H1 (cell line): ENCODE data around the gene TTC6. TPM values are rescaled to one million over a fixed set of nuclear protein-coding genes. Genes with fewer than 3 reads are reported as not detected.

Experiments used
- CTCF ChIA-PET: fragments of 300-600 bp; sonication (Branson Sonifier 250); formaldehyde crosslinking; loops from one replicate; lab custom pipeline; 2021; ENCODE audit not compliant: partially characterized antibody; lab: Charles Lee
- POLR2A ChIA-PET: fragments of 300-600 bp; sonication (Branson Sonifier 250); formaldehyde crosslinking; loops from one replicate; lab custom pipeline; 2021; ENCODE audit warnings: inconsistent platforms; ENCODE audit not compliant: partially characterized antibody; lab: Charles Lee
- DNase-seq, 2 experiments: peaks; one replicate each; pipeline versions ENCODE4 v3.0.0 to v3.0.0-alpha.2; 2010 to 2022; ENCODE audit warnings: low spot score in 2 of 2, low read depth in 1 of 2, mixed read lengths in 1 of 2
- FAIRE-seq: peaks from 2 replicates; lab custom pipeline; 2011; peaks lifted over from hg19 to GRCh38; lab: Jason Lieb, UNC
- H2AFZ ChIP-seq: 2 replicates; pipeline ENCODE4 v1.8.1; 2012; ENCODE audit warnings: low read length, inconsistent platforms
- H2AK5ac ChIP-seq: 2 replicates; pipeline ENCODE4 v1.6.1; 2013; ENCODE audit warnings: low read depth, low read length
- H2BK120ac ChIP-seq: replicated peaks from 2 replicates; pipeline ENCODE3; 2013; ENCODE audit warnings: low read depth, low read length, inconsistent platforms
- H2BK12ac ChIP-seq: 2 replicates; pipeline ENCODE4 v1.6.1; 2013; ENCODE audit warnings: low read depth, low read length
- H2BK15ac ChIP-seq: 2 replicates; pipeline ENCODE4 v1.6.1; 2013; ENCODE audit warnings: low read length
- H2BK20ac ChIP-seq: 2 replicates; pipeline ENCODE4 v1.6.1; 2013; ENCODE audit warnings: low read length
- H2BK5ac ChIP-seq: 2 replicates; pipeline ENCODE4 v1.6.1; 2013; ENCODE audit warnings: low read depth, low read length
- H3K14ac ChIP-seq: 2 replicates; pipeline ENCODE4 v1.6.1; 2013; ENCODE audit warnings: inconsistent platforms; ENCODE audit not compliant: insufficient read length
- H3K18ac ChIP-seq: 2 replicates; pipeline ENCODE4 v1.6.1; 2013; ENCODE audit warnings: low read length; ENCODE audit errors: extremely low read depth
- H3K23ac ChIP-seq: 2 replicates; pipeline ENCODE4 v1.6.1; 2013; ENCODE audit warnings: inconsistent platforms; ENCODE audit not compliant: insufficient read length
- H3K23me2 ChIP-seq: 2 replicates; pipeline ENCODE4 v1.6.1; 2013; ENCODE audit warnings: low read depth, low read length
- H3K27ac ChIP-seq: 2 replicates; pipeline ENCODE4 v1.6.1; 2011; ENCODE audit warnings: low read depth, low read length, inconsistent platforms
- H3K27me3 ChIP-seq, 4 experiments: replicated peaks in 1 of 4; 1 replicate in 1 of 4; 2 replicates in 3 of 4; pipeline versions ENCODE4 v1.6.1 to v1.8.1; 2011 to 2013; ENCODE audit warnings: low read length in 3 of 4, mild to moderate bottlenecking in 3 of 4, inconsistent platforms in 2 of 4, mixed read lengths in 2 of 4, moderate library complexity in 1 of 4; ENCODE audit not compliant: control insufficient read depth in 3 of 4, insufficient read depth in 3 of 4; ENCODE audit errors: extremely low read depth in 1 of 4
- H3K36me3 ChIP-seq, 4 experiments: 2 replicates each; pipeline versions ENCODE4 v1.6.1 to v1.8.1; 2011 to 2013; ENCODE audit warnings: mild to moderate bottlenecking in 4 of 4, low read length in 3 of 4, moderate library complexity in 2 of 4, control low read depth in 1 of 4, inconsistent platforms in 1 of 4; ENCODE audit not compliant: insufficient read depth in 4 of 4, control insufficient read depth in 2 of 4
- H3K4ac ChIP-seq: replicated peaks from 2 replicates; pipeline ENCODE3; 2013; ENCODE audit warnings: low read length, low read depth, mixed read lengths, inconsistent platforms; ENCODE audit not compliant: insufficient read length
- H3K4me1 ChIP-seq, 4 experiments: replicated peaks in 1 of 4; 1 replicate in 1 of 4; 2 replicates in 3 of 4; pipeline versions ENCODE4 v1.6.1 to v1.8.1; 2011 to 2013; ENCODE audit warnings: low read length in 3 of 4, inconsistent platforms in 2 of 4, mixed read lengths in 1 of 4; ENCODE audit not compliant: insufficient read depth in 4 of 4, control insufficient read depth in 3 of 4
- H3K4me2 ChIP-seq, 2 experiments: 2 replicates each; pipeline versions ENCODE4 v1.6.1 to v1.8.1; 2011 to 2013; ENCODE audit warnings: low read depth in 2 of 2, low read length in 2 of 2, control low read depth in 1 of 2, inconsistent platforms in 1 of 2, mild to moderate bottlenecking in 1 of 2; ENCODE audit not compliant: insufficient read depth in 1 of 2
- H3K4me3 ChIP-seq, 4 experiments: fragments of 200-600, 300-600 bp in 1 of 4; sonication (generic), shearing (Covaris generic), sonication (Bioruptor Twin) in 1 of 4; 2 replicates each; pipeline versions ENCODE4 v1.5.1 to v1.8.1; 2011 to 2016; ENCODE audit warnings: low read length in 4 of 4, low read depth in 3 of 4, control low read depth in 2 of 4, inconsistent platforms in 2 of 4, mild to moderate bottlenecking in 2 of 4, mixed read lengths in 1 of 4, moderate library complexity in 1 of 4; ENCODE audit not compliant: insufficient read depth in 2 of 4; ENCODE audit errors: extremely low read depth in 1 of 4
- H3K56ac ChIP-seq: replicated peaks from 2 replicates; pipeline ENCODE3; 2013; ENCODE audit warnings: low read depth, mild to moderate bottlenecking, mixed read lengths, low read length, inconsistent platforms; ENCODE audit not compliant: insufficient read length
- H3K79me1 ChIP-seq: 2 replicates; pipeline ENCODE4 v1.6.1; 2013; ENCODE audit warnings: low read depth, low read length, control low read depth
- H3K79me2 ChIP-seq, 2 experiments: 2 replicates each; pipeline versions ENCODE4 v1.6.1 to v1.8.1; 2012 to 2013; ENCODE audit warnings: low read length in 2 of 2, mild to moderate bottlenecking in 2 of 2, inconsistent platforms in 1 of 2; ENCODE audit not compliant: insufficient read depth in 2 of 2, control insufficient read depth in 1 of 2
- H3K9ac ChIP-seq, 4 experiments: replicated peaks in 1 of 4; 1 replicate in 1 of 4; 2 replicates in 3 of 4; pipeline versions ENCODE4 v1.6.1 to v1.8.1; 2011 to 2013; ENCODE audit warnings: low read depth in 3 of 4, low read length in 3 of 4, control low read depth in 2 of 4, mild to moderate bottlenecking in 2 of 4, moderate library complexity in 2 of 4, inconsistent platforms in 1 of 4; ENCODE audit errors: extremely low read depth in 1 of 4
- H3K9me3 ChIP-seq, 2 experiments: 2 replicates each; pipeline versions ENCODE4 v1.6.1 to v1.8.1; 2012 to 2013; ENCODE audit warnings: mild to moderate bottlenecking in 2 of 2, moderate library complexity in 2 of 2, control low read depth in 1 of 2, inconsistent platforms in 1 of 2, low read depth in 1 of 2, low read length in 1 of 2, mixed read lengths in 1 of 2; ENCODE audit not compliant: insufficient read depth in 2 of 2
- H4K20me1 ChIP-seq, 2 experiments: replicated peaks in 1 of 2; 2 replicates each; pipeline versions ENCODE3 to v1.8.1; 2011 to 2013; ENCODE audit warnings: inconsistent platforms in 2 of 2, low read length in 2 of 2, mild to moderate bottlenecking in 1 of 2; ENCODE audit not compliant: insufficient read depth in 2 of 2, control insufficient read depth in 1 of 2
- H4K5ac ChIP-seq: 2 replicates; pipeline ENCODE4 v1.6.1; 2013; ENCODE audit warnings: low read length, low read depth, mixed read lengths, inconsistent platforms; ENCODE audit not compliant: insufficient read length
- H4K8ac ChIP-seq: 2 replicates; pipeline ENCODE4 v1.8.0; 2013; ENCODE audit warnings: mild to moderate bottlenecking, moderate library complexity, low read length, inconsistent platforms; ENCODE audit not compliant: insufficient read depth; ENCODE audit errors: extremely low read depth
- H4K91ac ChIP-seq: replicated peaks from 2 replicates; pipeline ENCODE3; 2013; ENCODE audit warnings: low read length, mixed read lengths, inconsistent platforms; ENCODE audit not compliant: insufficient read length
- CBX8 ChIP-seq: fragments of 300-800, 300-1000 bp; sonication (generic); IDR thresholded peaks from 2 replicates; pipeline ENCODE4 v1.7.1; 2016; ENCODE audit warnings: low read depth, low read length, borderline replicate concordance
- CEBPB ChIP-seq: IDR thresholded peaks from 2 replicates; pipeline ENCODE4 v1.6.1; 2012; ENCODE audit warnings: low read depth, low read length
- CHD2 ChIP-seq: IDR thresholded peaks from 2 replicates; pipeline ENCODE4 v1.6.1; 2012; ENCODE audit warnings: low read length, improper control_type of control experiment
- GABPA ChIP-seq: IDR thresholded peaks from 2 replicates; pipeline ENCODE4 v1.6.1; 2011; ENCODE audit warnings: mild to moderate bottlenecking, low read length, moderate library complexity, borderline replicate concordance; ENCODE audit not compliant: insufficient read depth
- JUND ChIP-seq: IDR thresholded peaks from 2 replicates; pipeline ENCODE4 v1.6.1; 2011; ENCODE audit warnings: mild to moderate bottlenecking, improper control_type of control experiment, low read length
- POLR2A ChIP-seq, 2 experiments: IDR thresholded peaks; 1 replicate in 1 of 2; 2 replicates in 1 of 2; pipeline ENCODE4 v1.6.1; 2011; ENCODE audit warnings: low read depth in 2 of 2, low read length in 2 of 2, mild to moderate bottlenecking in 2 of 2; ENCODE audit errors: control extremely low read depth in 1 of 2
- SIX5 ChIP-seq: IDR thresholded peaks from 2 replicates; pipeline ENCODE4 v1.6.1; 2011; ENCODE audit warnings: mild to moderate bottlenecking, low read depth, low read length
- TAF7 ChIP-seq: optimal IDR thresholded peaks from 2 replicates; pipeline ENCODE3; 2011; ENCODE audit warnings: low read depth, mild to moderate bottlenecking, inconsistent platforms, low read length, moderate library complexity, borderline replicate concordance
- USF2 ChIP-seq: IDR thresholded peaks from 2 replicates; pipeline ENCODE4 v1.6.1; 2011; ENCODE audit warnings: low read length, improper control_type of control experiment
- WGBS, 2 experiments: shearing (Covaris generic) in 1 of 2; methylation state at CpG; one replicate each; pipeline versions ENCODE4 v1.1.6 to v1.1.7; 2013 to 2015; ENCODE audit warnings: low lambda C conversion rate in 2 of 2, mixed read lengths in 2 of 2, inconsistent platforms in 1 of 2, low coverage in 1 of 2, missing lambda C conversion rate in 1 of 2; ENCODE audit not compliant: insufficient replicate concordance in 2 of 2, insufficient coverage in 1 of 2, insufficient read length in 1 of 2; ENCODE audit errors: extremely low coverage in 1 of 2, missing lambda C conversion rate in 1 of 2; 5-methylcytosine and 5-hydroxymethylcytosine counted together
- polyA plus RNA-seq, 7 experiments: library from polyadenylated mRNA; depleted of rRNA in 3 of 7; stranded (reverse) in 5 of 7; unstranded in 2 of 7; fragments of >200 nt in 5 of 7; fragments of 200-250 nt in 2 of 7; gene quantifications; 1 replicate in 5 of 7; 2 replicates in 1 of 7; 4 replicates in 1 of 7; pipeline versions ENCODE4 v1.2.1 to v1.2.3, GENCODE V29; 2011 to 2013; ENCODE audit warnings: missing spikeins in 2 of 7, mixed read lengths in 2 of 7
- total RNA-seq: library from RNA; stranded (reverse); fragmentation: NEBNext Ultra II Directional; extraction: Animal tissue kit (Norgen Biotek cat#: 25700); gene quantifications from 2 replicates; pipeline ENCODE4 v1.2.1, GENCODE V29; 2021

The TTC6 gene
- total and polyA plus RNA-seq, 2 of the 8 experiments (the other 6 are each of a cell fraction or from before 2014, with no cell fraction given), result 0.02 TPM; not detected in 1

GRCh38 chr14:37580146-37580545 lies 15.3 kb upstream of the TTC6 start:
- no peak overlapping the region for H2BK5ac ChIP-seq
- H2BK15ac ChIP-seq, result no peak overlapping the region
- H4K8ac ChIP-seq, result no peak overlapping the region
- no peak overlapping the region for H3K4me2 ChIP-seq
- H2BK12ac ChIP-seq, result no peak overlapping the region
- H4K5ac ChIP-seq, result no peak overlapping the region
- no peak overlapping the region for H3K4ac ChIP-seq
- H3K4me1 ChIP-seq, result peaks cover 0 to 16% (median 6%) of the 10 kb centered on the region in 4 experiments; a peak in 4 of 7 replicates
- POLR2A ChIA-PET, result no interaction called here
- no peak overlapping the region for H3K27ac ChIP-seq
- no peak overlapping the region for H3K14ac ChIP-seq
- DNase-seq (no peak), FAIRE-seq (no peak)
- no peak overlapping the region for H2BK20ac ChIP-seq
- peaks cover 3% of the 10 kb centered on the region; the same call in 1 of the 2 replicates for H3K23me2 ChIP-seq
- H3K23ac ChIP-seq, result no peak overlapping the region
- H2AFZ ChIP-seq, result no peak overlapping the region
- H4K20me1 ChIP-seq, result peaks cover 1 to 8% of the 10 kb centered on the region in 2 experiments
- no peak overlapping the region for H3K4me3 ChIP-seq
- no peak overlapping the region for H2BK120ac ChIP-seq
- TF ChIP-seq CHD2 (no peak), SIX5 (no peak), CEBPB (no peak), CBX8 (no peak), JUND (no peak), POLR2A (IDR thresholded peaks at IDR 0.05; ENCODE audit: control extremely low read depth in 1 of 2, low read depth in 2 of 2, low read length in 2 of 2) (no peak), TAF7 (no peak), GABPA (no peak), USF2 (no peak)
- H3K9ac ChIP-seq, result no peak overlapping the region
- no peak overlapping the region for H3K18ac ChIP-seq
- no peaks in the 10 kb centered on the region for H3K79me2 ChIP-seq
- H3K56ac ChIP-seq, result no peak overlapping the region
- H3K36me3 ChIP-seq, result no peaks in the 10 kb centered on the region; a peak in 1 of 8 replicates
- peaks cover 28 to 62% (median 52%) of the 10 kb centered on the region in 4 experiments for H3K27me3 ChIP-seq
- no peaks in the 10 kb centered on the region for H3K79me1 ChIP-seq
- no peaks in the 10 kb centered on the region for H3K9me3 ChIP-seq
- CTCF ChIA-PET, result interaction anchor here (1.3 kb wide), 1 partner anchor 11 kb away, joined by 4 read pairs; no protein-coding TSS in a partner anchor
- no peak overlapping the region for H4K91ac ChIP-seq
- WGBS, 2 experiments, result 89% methylated on average over 2 of the region's 2 CpGs; no CpG with 5 or more reads in 1 of the 2 experiments
- H2AK5ac ChIP-seq, result no peak overlapping the region
